ENCODE results near the gene PPFIA2.

PPFIA2 gene

GRCh38 chr12:81337886-81338285 lies 421.3 kb downstream of the PPFIA2 start:
- CTCF ChIA-PET = no interaction called here
- no peak for TF ChIP-seq CTCF (IDR thresholded peaks at IDR 0.05; ENCODE audit: insufficient read depth, low read length, missing control alignments)
- no peak overlapping the region for H3K4me3 ChIP-seq (ENCODE audit: low read depth, low read length)
- DNase-seq (ENCODE audit: low read depth, low spot score) = no peak
- POLR2A ChIA-PET = no interaction called here

- no peak for DNase-seq (ENCODE audit: low read depth, low spot score)
- no peak overlapping the region for H3K4me3 ChIP-seq (ENCODE audit: low read depth, low read length)
- CTCF ChIA-PET = no interaction called here
- no peak for TF ChIP-seq CTCF (IDR thresholded peaks at IDR 0.05; ENCODE audit: insufficient read depth, low read length, missing control alignments)
- POLR2A ChIA-PET = no interaction called here
Observed at GRCh38 chr12:81333812-81334211, 425.3 kb downstream of the PPFIA2 start.

- no peak overlapping the region for H3K4me3 ChIP-seq (ENCODE audit: low read depth, low read length)
- POLR2A ChIA-PET = no interaction called here
- no peak for TF ChIP-seq CTCF (IDR thresholded peaks at IDR 0.05; ENCODE audit: insufficient read depth, low read length, missing control alignments)
- DNase-seq (ENCODE audit: low read depth, low spot score) = no peak
- CTCF ChIA-PET = no interaction called here
Observed at GRCh38 chr12:81332054-81332453, 427.1 kb downstream of the PPFIA2 start.

- no peak for DNase-seq (ENCODE audit: low read depth, low spot score)
- ChIA-PET CTCF (no interaction called here), POLR2A (no interaction called here)
Observed at GRCh38 chr12:81330480-81330879, 428.7 kb downstream of the PPFIA2 start.

GRCh38 chr12:81329085-81329484 lies 430.1 kb downstream of the PPFIA2 start:
- ChIA-PET CTCF (no interaction called here), POLR2A (no interaction called here)
- no peak for DNase-seq (ENCODE audit: low read depth, low spot score)
- H3K4me3 ChIP-seq (ENCODE audit: low read depth, low read length) = no peak overlapping the region
- TF ChIP-seq CTCF (IDR thresholded peaks at IDR 0.05; ENCODE audit: insufficient read depth, low read length, missing control alignments) = peak; percentile 14

More at GRCh38 chr12:81330480-81330879, 428.7 kb downstream of the PPFIA2 start:
- TF ChIP-seq CTCF (IDR thresholded peaks at IDR 0.05; ENCODE audit: insufficient read depth, low read length, missing control alignments) = no peak
- H3K4me3 ChIP-seq (ENCODE audit: low read depth, low read length) = no peak overlapping the region

GRCh38 chr12:81327425-81327824 lies 431.7 kb downstream of the PPFIA2 start:
- no peak for TF ChIP-seq CTCF (IDR thresholded peaks at IDR 0.05; ENCODE audit: insufficient read depth, low read length, missing control alignments)
- CTCF ChIA-PET = no interaction called here
- POLR2A ChIA-PET = no interaction called here
- no peak for DNase-seq (ENCODE audit: low read depth, low spot score)
- no peak overlapping the region for H3K4me3 ChIP-seq (ENCODE audit: low read depth, low read length)
